C1 segment of cervical spinal cord (tissue), 14 donors: Measurements from ENCODE around the gene IL1F10.

Experiments used
- DNase-seq, 14 donors: peaks; one replicate each; lab custom pipeline; 2025; lab: John Stamatoyannopoulos, UW

IL1F10 gene

DNA sequence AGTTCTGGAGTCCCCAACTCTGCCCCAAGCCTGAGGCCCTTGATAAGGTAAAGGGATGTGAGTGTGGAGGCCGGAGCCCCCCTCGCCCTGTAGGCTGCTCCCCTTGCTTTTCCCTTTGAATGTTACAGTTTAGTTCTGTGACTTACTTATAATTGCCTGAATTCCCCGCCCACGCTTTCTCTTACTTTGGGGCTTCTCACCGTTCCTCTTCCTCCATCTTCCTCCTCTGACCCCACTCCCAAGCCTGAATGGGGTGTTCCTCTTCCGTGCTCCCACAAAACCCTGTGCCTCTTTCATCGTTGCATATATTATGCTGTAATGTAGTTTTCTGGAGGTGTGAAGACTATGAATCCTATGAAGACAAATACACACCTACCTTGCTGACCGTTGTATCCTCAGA lies 44.7 kb downstream of the IL1F10 start:
- no peak for DNase-seq

DNA sequence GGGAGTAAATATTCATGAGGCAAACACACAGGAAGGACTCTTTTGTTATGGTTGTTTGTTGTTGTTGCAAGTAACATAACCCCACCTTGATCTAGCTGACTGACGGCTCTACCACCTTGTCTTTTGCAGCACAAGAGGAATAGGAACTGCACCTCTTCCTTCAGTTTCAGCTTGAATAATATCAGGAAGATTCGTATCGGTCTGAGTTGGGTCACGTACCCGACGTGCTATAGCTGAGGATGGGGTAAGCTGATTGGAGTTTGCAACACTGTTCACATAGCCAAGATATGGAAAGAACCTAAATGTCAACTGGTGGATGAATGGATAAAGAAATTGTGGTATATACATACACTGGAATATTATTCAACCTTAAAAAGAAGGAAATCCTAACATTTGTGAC lies 45.1 kb downstream of the IL1F10 start:
- DNase-seq: no peak

DNA sequence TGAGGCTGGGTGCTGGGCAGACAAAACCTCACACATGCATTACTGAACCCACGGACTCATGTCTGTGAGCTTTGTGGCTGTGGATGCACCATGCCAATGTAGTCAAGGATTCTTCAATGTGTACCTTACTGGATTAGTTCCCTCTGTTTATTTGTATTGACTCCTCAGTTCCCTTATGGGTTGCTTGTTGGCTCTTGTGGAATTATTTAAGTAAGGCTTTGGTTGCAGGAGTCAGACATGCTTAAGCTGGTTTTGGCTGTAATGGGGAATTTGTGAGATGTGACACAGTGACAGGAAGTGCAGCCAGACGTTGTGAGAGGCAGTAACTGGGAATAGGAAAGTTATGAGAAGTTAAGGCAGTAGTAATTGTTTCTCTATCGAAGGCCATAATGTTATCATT lies 46.0 kb downstream of the IL1F10 start:
- no peak for DNase-seq

DNA sequence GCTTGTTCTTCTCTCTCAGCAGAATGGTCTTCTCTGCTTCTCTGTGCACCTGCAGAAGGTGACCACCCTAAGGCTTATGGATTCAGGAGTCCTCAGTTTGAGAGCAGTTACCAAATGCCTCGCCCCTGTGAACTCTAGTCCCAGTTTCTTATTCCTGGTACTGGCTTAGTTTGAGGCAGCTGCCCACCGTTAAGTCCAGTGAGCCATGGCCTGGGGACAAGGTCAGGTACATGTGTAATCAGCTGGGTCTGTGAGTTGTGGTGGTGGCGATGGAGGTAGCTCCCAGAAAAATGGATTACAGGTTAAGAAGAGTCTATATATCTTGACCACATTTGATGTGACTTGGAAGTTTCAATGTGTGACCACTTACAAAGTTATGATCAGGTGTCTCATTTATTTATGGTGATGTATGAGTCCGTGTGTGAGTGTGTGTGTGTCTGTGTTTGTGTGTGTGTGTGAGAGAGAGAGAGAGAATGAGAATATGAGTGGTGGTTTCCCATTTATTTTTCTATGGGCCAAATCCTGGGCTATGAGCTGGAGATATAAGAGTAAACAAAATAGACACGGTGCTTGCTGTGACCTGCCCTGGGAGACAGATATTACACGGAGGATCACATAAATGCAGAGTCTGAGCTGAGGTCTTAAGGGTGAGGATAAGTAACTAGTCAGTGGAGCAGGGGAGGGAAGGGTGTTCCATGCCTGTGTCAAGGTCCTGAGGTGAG lies 46.6 kb downstream of the IL1F10 start:
- DNase-seq: no peak

DNA sequence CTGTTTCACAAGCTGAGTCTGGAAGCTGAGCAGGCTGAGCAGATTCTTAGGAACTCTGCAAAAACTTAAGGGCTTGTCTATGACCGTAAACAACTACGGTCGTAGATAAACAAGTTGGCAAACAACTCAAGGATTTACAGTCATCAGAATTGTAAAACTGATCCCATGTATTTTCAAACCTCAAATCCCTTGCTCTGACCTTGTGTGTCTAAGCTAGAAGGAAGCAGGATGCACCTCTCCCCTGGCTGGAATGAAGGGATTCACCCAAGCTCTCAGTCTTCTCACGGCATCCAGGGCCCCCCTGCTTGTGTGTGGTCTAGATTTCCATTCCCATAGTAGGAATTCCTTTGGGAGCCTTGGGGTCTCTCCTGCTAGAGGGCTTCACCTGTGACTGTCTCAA lies 47.2 kb downstream of the IL1F10 start:
- no peak for DNase-seq

DNA sequence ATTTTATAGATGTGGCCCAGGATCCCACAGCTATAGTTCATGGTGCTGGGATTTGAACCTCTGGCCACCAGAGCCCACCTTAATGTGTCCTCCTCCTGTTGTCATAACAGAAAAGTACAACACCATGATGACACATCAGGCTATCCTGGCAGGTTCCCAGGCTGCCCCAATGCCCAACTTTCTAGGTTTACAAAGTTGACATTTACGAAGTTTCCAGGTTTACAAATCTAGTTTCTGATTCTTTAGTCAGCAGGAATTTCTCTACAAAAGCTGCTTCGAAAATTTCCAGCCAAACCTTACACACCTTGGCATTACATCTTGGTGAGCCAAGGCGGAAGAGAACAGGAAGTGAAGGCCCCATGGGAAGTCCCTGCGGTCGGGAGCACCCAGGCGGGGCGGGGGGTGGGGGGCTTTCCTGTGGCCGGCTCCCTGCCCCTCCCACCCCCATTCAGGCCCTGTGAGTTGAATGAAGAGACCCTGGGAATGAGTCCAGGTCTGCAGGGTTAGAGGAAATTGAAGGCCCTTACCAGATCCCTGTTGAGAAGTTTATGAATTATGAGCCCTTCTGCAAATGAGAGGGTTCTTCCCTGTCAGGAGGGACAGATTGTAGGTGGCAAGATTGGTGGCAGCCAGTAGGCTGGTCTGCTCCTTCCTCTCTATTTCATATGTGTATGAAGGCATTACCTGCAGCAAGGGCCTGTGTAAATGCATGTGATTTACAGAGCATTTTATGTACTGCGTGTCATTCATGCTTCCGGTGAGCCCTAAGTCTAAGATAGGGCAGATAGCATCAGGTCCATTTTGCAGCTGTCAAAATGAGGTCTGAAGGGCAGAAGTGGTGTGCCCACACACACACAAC lies 48.6 kb downstream of the IL1F10 start:
- DNase-seq: no peak

DNA sequence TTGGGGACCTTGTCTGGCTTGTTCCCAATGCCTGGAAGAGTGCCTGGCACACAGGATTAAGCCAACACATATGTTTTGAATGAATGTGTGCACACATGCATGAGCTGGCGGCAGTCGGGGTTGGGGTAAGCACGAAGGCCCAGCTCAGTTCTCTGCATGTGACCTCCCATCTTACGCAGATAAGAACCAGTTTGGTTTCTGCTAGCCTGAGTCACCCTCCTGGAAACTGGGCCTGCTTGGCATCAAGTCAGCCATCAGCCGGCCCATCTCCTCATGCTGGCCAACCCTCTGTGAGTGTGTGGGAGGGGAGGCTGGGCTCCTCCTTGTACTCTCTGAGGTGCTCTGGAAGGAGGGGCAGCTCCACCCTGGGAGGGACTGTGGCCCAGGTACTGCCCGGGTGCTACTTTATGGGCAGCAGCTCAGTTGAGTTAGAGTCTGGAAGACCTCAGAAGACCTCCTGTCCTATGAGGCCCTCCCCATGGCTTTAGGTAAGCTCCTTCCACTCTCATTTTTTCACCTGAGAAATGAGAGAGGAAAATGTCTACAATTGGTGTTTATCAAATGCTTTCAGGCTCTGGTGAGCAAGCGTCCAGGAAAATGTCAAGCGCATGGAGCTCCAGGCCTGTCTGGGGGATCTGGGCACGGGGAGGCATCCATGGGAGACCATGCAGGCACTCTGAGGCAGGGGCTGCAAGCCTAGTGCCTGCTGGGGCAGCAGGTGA lies 49.9 kb downstream of the IL1F10 start:
- DNase-seq: no peak

DNA sequence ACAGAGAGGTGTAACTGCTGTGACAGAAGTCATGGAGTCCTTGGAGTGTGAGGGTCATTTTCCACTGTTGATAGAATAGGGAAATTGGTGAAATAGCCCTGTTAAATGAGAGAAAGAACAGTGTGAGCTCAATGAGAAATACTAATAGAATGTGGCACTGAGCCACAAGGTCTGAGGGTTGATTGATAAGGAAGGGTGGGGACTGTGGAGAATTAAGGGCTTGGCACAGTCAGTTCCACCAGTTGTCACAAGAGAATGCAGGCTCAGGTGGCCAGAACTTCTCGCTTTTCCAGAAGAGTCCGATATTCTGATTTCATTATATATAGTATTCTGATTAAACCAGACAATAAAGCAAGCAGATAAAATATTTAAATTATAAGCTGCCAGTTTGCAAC lies 50.5 kb downstream of the IL1F10 start:
- no peak for DNase-seq

DNA sequence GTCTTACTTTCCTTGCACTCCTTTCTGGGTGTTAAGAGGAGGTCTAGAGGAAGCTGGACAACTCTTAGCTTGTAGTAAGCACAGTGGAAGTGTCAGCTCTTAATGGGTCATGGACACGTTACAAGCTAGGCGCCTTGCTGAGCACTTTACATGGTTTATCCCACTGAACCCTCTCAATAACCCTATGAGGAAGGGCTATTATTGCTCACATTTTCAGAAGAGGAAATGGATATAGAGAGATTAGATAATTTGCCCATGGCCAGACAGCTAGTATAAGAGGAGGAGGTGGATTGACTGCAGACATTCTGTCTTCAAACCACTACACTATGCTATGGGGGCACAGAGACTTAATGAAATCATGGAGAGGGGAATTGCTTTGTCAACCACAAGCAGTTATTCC lies 51.3 kb downstream of the IL1F10 start:
- no peak for DNase-seq

DNA sequence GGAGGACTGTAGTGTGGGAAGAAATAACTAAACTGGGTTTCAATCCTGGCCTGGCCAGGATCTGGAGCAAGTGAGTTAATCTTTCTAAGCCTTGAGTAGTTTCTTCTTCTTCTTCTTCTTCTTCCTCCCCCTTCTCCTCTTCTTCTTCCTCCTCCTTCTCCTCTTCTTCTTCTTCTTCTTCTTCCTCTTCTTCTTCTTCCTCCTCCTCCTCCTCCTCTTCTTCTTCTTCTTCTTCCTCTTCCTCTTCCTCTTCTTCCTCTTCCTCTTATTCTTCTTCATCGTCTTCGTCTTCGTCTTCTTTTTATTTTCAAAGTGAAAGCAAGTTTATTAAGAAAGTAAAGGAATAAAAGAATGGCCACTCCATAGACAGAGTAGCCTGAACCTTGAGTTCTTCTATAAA lies 53.1 kb downstream of the IL1F10 start:
- no peak for DNase-seq

DNA sequence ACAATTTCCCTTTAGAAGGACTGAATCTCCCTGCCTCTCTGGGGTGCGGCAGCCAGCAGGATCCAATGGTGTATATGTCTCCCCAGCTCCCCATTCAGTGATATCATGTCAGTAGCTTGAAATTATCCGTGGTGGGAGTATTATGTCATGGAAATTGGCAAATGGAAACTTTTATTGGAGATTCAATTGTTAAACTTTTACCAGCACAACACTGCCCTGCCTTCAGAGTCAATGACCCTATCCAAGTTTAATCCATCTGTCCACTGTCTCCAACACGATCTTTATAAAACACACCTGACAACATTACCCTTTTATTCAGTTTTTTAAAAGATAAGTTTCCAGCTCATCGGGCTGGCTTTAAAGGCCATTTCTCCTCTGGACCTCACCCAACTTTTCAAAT lies 54.6 kb downstream of the IL1F10 start:
- DNase-seq: no peak

DNA sequence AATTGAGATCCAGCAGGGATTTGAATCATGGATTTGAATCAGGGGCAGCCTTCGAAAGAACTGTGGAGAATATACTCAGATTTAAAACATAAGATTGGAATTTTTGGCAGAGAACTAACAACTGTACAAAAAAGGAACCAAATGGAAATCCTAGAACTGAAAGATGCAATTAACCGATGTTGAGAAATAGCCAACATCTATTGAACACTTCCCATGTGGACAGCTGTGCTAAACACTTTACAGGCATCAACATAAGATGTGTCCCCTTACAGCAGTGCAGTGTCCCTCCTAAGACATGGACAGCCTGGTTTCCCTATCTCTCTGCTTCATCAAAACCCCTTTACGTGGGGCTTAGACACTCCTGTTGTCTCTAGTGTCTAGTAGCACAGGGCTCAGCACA lies 56.0 kb downstream of the IL1F10 start:
- DNase-seq: no peak

DNA sequence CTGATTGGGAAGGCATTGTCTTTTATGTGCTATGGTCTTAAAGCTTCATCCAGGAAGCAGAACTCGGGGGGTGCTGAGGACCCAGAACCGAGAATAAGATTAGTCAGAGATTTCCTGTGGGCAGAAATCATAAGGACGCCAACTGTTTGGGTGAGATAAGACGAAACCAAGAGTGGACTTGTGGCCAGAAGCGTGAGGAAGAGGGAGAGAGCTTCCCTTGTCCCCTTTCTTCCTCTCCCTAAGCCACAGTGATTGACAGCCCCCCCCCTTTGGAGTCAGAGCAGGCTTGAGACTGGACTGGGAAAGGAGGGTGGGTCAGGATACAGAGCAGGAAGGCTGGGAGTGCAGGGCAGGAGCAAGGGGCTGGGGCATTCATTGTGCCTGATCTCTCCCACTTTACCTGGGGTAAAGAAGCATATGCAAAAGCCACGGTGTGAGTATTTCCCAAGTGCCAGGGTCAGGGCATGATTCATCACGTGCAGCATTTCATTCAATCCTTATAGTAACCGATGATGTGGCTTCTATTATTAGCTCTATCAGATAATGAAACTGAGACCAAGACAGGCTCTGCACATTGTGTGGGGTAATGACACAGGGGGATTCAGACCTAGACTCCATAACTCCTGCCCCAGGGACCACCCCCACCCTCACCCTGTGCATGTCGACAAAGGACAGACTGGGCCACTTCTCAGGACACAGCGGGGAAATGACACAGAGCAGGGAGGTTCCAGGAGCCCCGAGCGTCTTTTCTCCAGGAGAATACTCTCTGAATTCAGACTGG lies 56.6 kb downstream of the IL1F10 start:
- peak in 3 of 14 donors; percentile 2 to 14 (median 5) for DNase-seq
